HepG2 (cell line): ENCODE results near the gene TBXAS1. TPM values are rescaled to one million over a fixed set of nuclear protein-coding genes. Genes with fewer than 3 reads are reported as not detected.

Source experiments
- ATAC-seq: fragments of 200-7000 bp; cut with Tn5 transposase; 3 replicates; pipeline ENCODE4 v1.9.1; 2020; ENCODE audit warnings: mild to moderate bottlenecking, moderate library complexity
- BruUV-seq: library from RNA; stranded (reverse); fragments of 400-500 nt; replicated peaks from 2 replicates; lab custom pipeline; 2021; lab: Mats Ljungman, UMichigan
- CTCF ChIA-PET: fragments of 300-600 bp; formaldehyde crosslinking; extraction: SDS; loops from one replicate; lab custom pipeline; 2021; ENCODE audit warnings: low total read pairs, inconsistent platforms, low intra/inter-chr PET ratio; lab: Yijun Ruan, JAX
- POLR2A ChIA-PET: fragments of 350-600 bp; sonication (Branson Sonifier 250); formaldehyde crosslinking; loops from one replicate; lab custom pipeline; 2020; ENCODE audit warnings: antibody characterized with exemption, inconsistent platforms; lab: Yijun Ruan, JAX
- DNase-seq: peaks from one replicate; pipeline ENCODE4 v3.0.0-alpha.2; 2015; ENCODE audit warnings: low spot score
- FAIRE-seq: peaks from 3 replicates; lab custom pipeline; 2011; peaks lifted over from hg19 to GRCh38; lab: Jason Lieb, UNC
- H2AFZ ChIP-seq: one replicate; pipeline ENCODE4 v1.6.1; 2011; ENCODE audit warnings: low read length, inconsistent platforms
- H3K27ac ChIP-seq: fragments of 300-600 bp; 3 replicates; pipeline ENCODE4 v1.8.0; 2011; ENCODE audit warnings: mixed run types, mild to moderate bottlenecking, mixed read lengths, low read length, inconsistent platforms; ENCODE audit not compliant: insufficient read depth; ENCODE audit errors: extremely low read length
- H3K27me3 ChIP-seq, 2 experiments: fragments of 200-600 bp in 1 of 2; 2 replicates in 1 of 2; 3 replicates in 1 of 2; pipeline versions ENCODE4 v1.6.0 to v1.8.0; 2011; ENCODE audit warnings: low read length in 2 of 2, mild to moderate bottlenecking in 2 of 2, moderate library complexity in 2 of 2, inconsistent platforms in 1 of 2; ENCODE audit not compliant: insufficient read depth in 2 of 2, control insufficient read depth in 1 of 2
- H3K36me3 ChIP-seq, 2 experiments: fragments of 200-600 bp in 1 of 2; replicated peaks in 1 of 2; 2 replicates in 1 of 2; 3 replicates in 1 of 2; pipeline versions ENCODE4 v1.5.1 to v1.8.0; 2011; ENCODE audit warnings: low read length in 2 of 2, inconsistent platforms in 1 of 2; ENCODE audit not compliant: insufficient read depth in 2 of 2, control insufficient read depth in 1 of 2
- H3K4me1 ChIP-seq: 2 replicates; pipeline ENCODE4 v1.5.1; 2012; ENCODE audit warnings: low read length, inconsistent platforms; ENCODE audit not compliant: insufficient read depth
- H3K4me2 ChIP-seq: 2 replicates; pipeline ENCODE4 v1.6.0; 2011; ENCODE audit warnings: low read depth, low read length, inconsistent platforms
- H3K4me3 ChIP-seq, 3 experiments: fragments of 200-600 bp in 1 of 3; sonication (generic), shearing (Covaris generic) in 1 of 3; replicated peaks in 1 of 3; 2 replicates each; pipeline ENCODE4 v1.5.1; 2011 to 2016; ENCODE audit warnings: low read length in 3 of 3, inconsistent platforms in 2 of 3, low read depth in 2 of 3, mild to moderate bottlenecking in 2 of 3, control low read depth in 1 of 3, mixed read lengths in 1 of 3; ENCODE audit not compliant: insufficient read depth in 1 of 3
- H3K79me2 ChIP-seq: one replicate; pipeline ENCODE4 v1.6.1; 2011; ENCODE audit warnings: low read length, inconsistent platforms; ENCODE audit not compliant: insufficient read depth
- H3K9ac ChIP-seq: 2 replicates; pipeline ENCODE4 v1.6.0; 2011; ENCODE audit warnings: mild to moderate bottlenecking, low read depth, low read length, inconsistent platforms; ENCODE audit not compliant: insufficient read depth
- H3K9me3 ChIP-seq: 2 replicates; pipeline ENCODE4 v1.5.1; 2012; ENCODE audit warnings: mild to moderate bottlenecking, low read length
- H4K20me1 ChIP-seq: 2 replicates; pipeline ENCODE4 v1.6.0; 2011; ENCODE audit warnings: inconsistent platforms, mild to moderate bottlenecking, low read length, moderate library complexity; ENCODE audit not compliant: insufficient read depth
- ARID4A ChIP-seq: sonication (generic); formaldehyde crosslinking; IDR thresholded peaks from 2 replicates; pipeline ENCODE4 v1.5.0; 2020; ENCODE audit warnings: mild to moderate bottlenecking, missing genetic modification reagents, borderline replicate concordance
- ETV5 ChIP-seq: IDR thresholded peaks from 2 replicates; pipeline ENCODE4 v1.6.1; 2018; ENCODE audit warnings: missing biosample characterization, missing genetic modification reagents, inconsistent platforms, borderline replicate concordance
- FOXA3 ChIP-seq: IDR thresholded peaks from 2 replicates; pipeline ENCODE4 v1.6.1; 2016; ENCODE audit warnings: missing genetic modification reagents, missing compliant biosample characterization
- NFRKB ChIP-seq: fragments of 450-650 bp; IDR thresholded peaks from 2 replicates; pipeline ENCODE4 v1.6.1; 2017
- PRDM10 ChIP-seq: sonication (generic); formaldehyde crosslinking; IDR thresholded peaks from 2 replicates; pipeline ENCODE4 v1.4.0; 2020; ENCODE audit warnings: low read depth, missing genetic modification reagents
- ZNF10 ChIP-seq: sonication (generic); formaldehyde crosslinking; IDR thresholded peaks from 2 replicates; pipeline ENCODE4 v1.4.0; 2020; ENCODE audit warnings: mild to moderate bottlenecking, low read depth, missing genetic modification reagents, borderline replicate concordance
- ZNF160 ChIP-seq: sonication (generic); formaldehyde crosslinking; IDR thresholded peaks from 2 replicates; pipeline ENCODE4 v1.8.0; 2022; ENCODE audit warnings: mild to moderate bottlenecking, inconsistent platforms, missing genetic modification reagents
- ZNF17 ChIP-seq: sonication (generic); formaldehyde crosslinking; IDR thresholded peaks from 2 replicates; pipeline ENCODE4 v1.5.0; 2020; ENCODE audit warnings: mild to moderate bottlenecking, missing genetic modification reagents
- ZNF251 ChIP-seq: sonication (generic); formaldehyde crosslinking; IDR thresholded peaks from 2 replicates; pipeline ENCODE4 v1.9.0; 2021; ENCODE audit warnings: mild to moderate bottlenecking, missing genetic modification reagents
- ZNF33A ChIP-seq: sonication (generic); formaldehyde crosslinking; IDR thresholded peaks from 2 replicates; pipeline ENCODE4 v1.5.1; 2020; ENCODE audit warnings: missing genetic modification reagents, mild to moderate bottlenecking, moderate library complexity, borderline replicate concordance
- ZNF451 ChIP-seq: sonication (generic); formaldehyde crosslinking; IDR thresholded peaks from 2 replicates; pipeline ENCODE4 v1.5.0; 2020; ENCODE audit warnings: mild to moderate bottlenecking, missing genetic modification reagents
- ZNF552 ChIP-seq: sonication (generic); formaldehyde crosslinking; IDR thresholded peaks from 2 replicates; pipeline ENCODE4 v1.9.0; 2022; ENCODE audit warnings: missing genetic modification reagents, mild to moderate bottlenecking, borderline replicate concordance
- ZZZ3 ChIP-seq: sonication (generic); formaldehyde crosslinking; IDR thresholded peaks from 2 replicates; pipeline ENCODE4 v1.4.0; 2020; ENCODE audit warnings: missing genetic modification reagents, mild to moderate bottlenecking, borderline replicate concordance
- WGBS: methylation state at CpG from one replicate; pipeline ENCODE4 v1.1.6; 2017; ENCODE audit warnings: low lambda C conversion rate; 5-methylcytosine and 5-hydroxymethylcytosine counted together
- in situ Hi-C: cut with HindIII; loops from 2 replicates; pipeline ENCODE4 v1.10.0; 2017; ENCODE audit warnings: low pct_unique_long_range_greater_than_20kb; ENCODE audit not compliant: extremely low pct_ligation_motif_present
- intact Hi-C: fragments of 100-400 bp; cut with micrococcal nuclease; formaldehyde crosslinking; loops from one replicate; pipeline ENCODE4 v1.10.0; 2022; ENCODE audit not compliant: unreplicated experiment
- polyA plus RNA-seq, 8 experiments: library from polyadenylated mRNA; depleted of rRNA in 3 of 8; stranded (reverse) in 7 of 8; unstranded in 1 of 8; fragments of >200 nt; fragmentation: Illumina TruSeq in 4 of 8; extraction: Trizol in 4 of 8; gene quantifications; 2 replicates each; pipeline versions ENCODE4 v1.2.1 to v1.2.3, GENCODE V29; 2011 to 2016; ENCODE audit warnings: low read depth in 4 of 8, missing spikeins in 1 of 8, mixed read lengths in 1 of 8; ENCODE audit not compliant: insufficient read depth in 1 of 8
- total RNA-seq, 5 experiments: library from RNA; depleted of rRNA; stranded (reverse); fragments of >200 nt; fragmentation: Illumina TruSeq; extraction: Trizol; gene quantifications; 2 replicates each; pipeline ENCODE4 v1.2.3, GENCODE V29; 2016; ENCODE audit warnings: low read depth in 1 of 5
- TF ChIP-seq, protein P1 (sequence below): sonication (generic); formaldehyde crosslinking; IDR thresholded peaks from 2 replicates; pipeline ENCODE4 v1.8.0; 2022; ENCODE audit warnings: missing genetic modification reagents, mild to moderate bottlenecking, inconsistent platforms, borderline replicate concordance

Gene TBXAS1
- total and polyA plus RNA-seq, 2 of the 13 experiments (the other 11 are each of a cell fraction or from before 2014, with no cell fraction given), result 4.0 to 4.9 TPM

- H3K4me2 ChIP-seq, result no peak overlapping the region
- no peaks in the 10 kb centered on the region for H3K9me3 ChIP-seq
- no peaks in the 10 kb centered on the region for H3K79me2 ChIP-seq
- H4K20me1 ChIP-seq, result no peaks in the 10 kb centered on the region
- CTCF ChIA-PET, result no interaction called here
- H3K36me3 ChIP-seq, result peaks cover 8 to 32% of the 10 kb centered on the region in 2 experiments; a peak in 4 of 5 replicates
- H3K27me3 ChIP-seq, result no peaks in the 10 kb centered on the region
- no peak overlapping the region for H3K9ac ChIP-seq
- TF ChIP-seq ETV5 (CRISPR knock-in tag) (no peak), ZNF160 (CRISPR knock-in tag) (no peak), PRDM10 (CRISPR knock-in tag) (no peak), ZZZ3 (no peak), ZNF251 (CRISPR knock-in tag) (no peak), ZNF552 (no peak), NFRKB (no peak), ARID4A (CRISPR knock-in tag) (no peak), ZNF33A (CRISPR knock-in tag) (no peak), ZNF451 (no peak), ZNF10 (no peak), FOXA3 (no peak), ZNF17 (no peak)
- TF ChIP-seq, protein P1, sequence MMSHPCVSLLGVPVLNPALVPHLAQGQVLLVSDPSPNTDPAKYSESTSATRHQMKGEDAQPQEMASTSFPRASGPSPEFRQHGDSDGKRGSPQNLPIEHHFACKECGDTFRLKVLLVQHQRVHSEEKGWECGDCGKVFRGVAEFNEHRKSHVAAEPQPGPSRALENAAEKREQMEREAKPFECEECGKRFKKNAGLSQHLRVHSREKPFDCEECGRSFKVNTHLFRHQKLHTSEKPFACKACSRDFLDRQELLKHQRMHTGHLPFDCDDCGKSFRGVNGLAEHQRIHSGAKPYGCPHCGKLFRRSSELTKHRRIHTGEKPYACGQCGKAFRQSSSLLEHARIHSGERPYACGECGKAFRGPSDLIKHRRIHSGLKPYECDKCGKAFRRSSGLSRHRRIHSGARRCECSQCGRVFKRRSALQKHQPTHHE (CRISPR knock-in tag), result no peak
- H3K4me1 ChIP-seq, result no peaks in the 10 kb centered on the region
- BruUV-seq, result no TSS peak
- POLR2A ChIA-PET, result no interaction called here
- 90% methylated on average over 7 of the region's 7 CpGs for WGBS
- ATAC-seq (no peak), DNase-seq (no peak), FAIRE-seq (no peak)
- no peak overlapping the region for H3K4me3 ChIP-seq
- no peak overlapping the region for H3K27ac ChIP-seq
- no peak overlapping the region for H2AFZ ChIP-seq
- intact Hi-C loops, result no loop called here
- in situ Hi-C loops, result no loop called here
Measured at GRCh38 chr7:140035400-140036223, 206.5 kb downstream of the TBXAS1 start.
